22Rv1 (cell line): ENCODE measurements around the gene PDLIM3.

Source experiments
- H3K27ac ChIP-seq: fragments of 450-650 bp; 2 replicates; pipeline ENCODE4 v1.5.1; 2017
- CTCF ChIP-seq: fragments of 450-650 bp; IDR thresholded peaks from 2 replicates; pipeline ENCODE4 v1.5.1; 2017; ENCODE audit warnings: mild to moderate bottlenecking
- ZFX ChIP-seq: fragments of 450-650 bp; IDR thresholded peaks from 2 replicates; pipeline ENCODE4 v1.6.1; 2017; ENCODE audit warnings: antibody characterized with exemption, borderline replicate concordance

Gene PDLIM3

GRCh38 chr4:185549095-185549639 lies 13.9 kb upstream of the PDLIM3 start:
- H3K27ac ChIP-seq, result no peak overlapping the region
- TF ChIP-seq CTCF (no peak), ZFX (no peak)

- no peak overlapping the region for H3K27ac ChIP-seq
- TF ChIP-seq CTCF, result no peak
- TF ChIP-seq ZFX, result no peak
Observed at GRCh38 chr4:185548587-185548986, 13.3 kb upstream of the PDLIM3 start.

GRCh38 chr4:185546335-185546734 lies 11.0 kb upstream of the PDLIM3 start:
- H3K27ac ChIP-seq, result no peak overlapping the region
- no peak for TF ChIP-seq CTCF
- no peak for TF ChIP-seq ZFX

GRCh38 chr4:185542626-185543315 lies 7.5 kb upstream of the PDLIM3 start:
- TF ChIP-seq CTCF (no peak), ZFX (no peak)
- H3K27ac ChIP-seq, result no peak overlapping the region

- no peak overlapping the region for H3K27ac ChIP-seq
- no peak for TF ChIP-seq CTCF
- TF ChIP-seq ZFX, result no peak
Observed at GRCh38 chr4:185541251-185541727, 6.0 kb upstream of the PDLIM3 start.

GRCh38 chr4:185540487-185541120 lies 5.3 kb upstream of the PDLIM3 start:
- no peak overlapping the region for H3K27ac ChIP-seq

More at GRCh38 chr4:185540487-185541120, 5.3 kb upstream of the PDLIM3 start:
- TF ChIP-seq CTCF (no peak), ZFX (no peak)
